Astrocyte (in vitro differentiated cells and primary cell): Measurements from ENCODE around the gene CMIP. TPM values are rescaled to one million over a fixed set of nuclear protein-coding genes. Genes with fewer than 3 reads are reported as not detected.

Experiments
- DNase-seq: peaks from one replicate; pipeline ENCODE4 v3.0.0-alpha.2; 2010; ENCODE audit warnings: low read depth
- FAIRE-seq: peaks from 2 replicates; lab custom pipeline; 2011; peaks lifted over from hg19 to GRCh38; lab: Jason Lieb, UNC
- H2AFZ ChIP-seq: 2 replicates; pipeline ENCODE4 v1.6.0; 2012; ENCODE audit warnings: low read depth, low read length, inconsistent platforms
- H3K27ac ChIP-seq: 2 replicates; pipeline ENCODE4 v1.5.1; 2011; ENCODE audit warnings: low read depth, low read length, inconsistent platforms
- H3K27me3 ChIP-seq: 2 replicates; pipeline ENCODE4 v1.6.0; 2011; ENCODE audit warnings: low read length, inconsistent platforms; ENCODE audit not compliant: insufficient read depth
- H3K36me3 ChIP-seq: 2 replicates; pipeline ENCODE4 v1.5.1; 2011; ENCODE audit warnings: low read length, inconsistent platforms; ENCODE audit not compliant: insufficient read depth
- H3K4me1 ChIP-seq: 2 replicates; pipeline ENCODE4 v1.5.1; 2011; ENCODE audit warnings: low read length, inconsistent platforms; ENCODE audit not compliant: insufficient read depth
- H3K4me2 ChIP-seq: 2 replicates; pipeline ENCODE4 v1.6.0; 2012; ENCODE audit warnings: low read length, inconsistent platforms
- H3K4me3 ChIP-seq: 2 replicates; pipeline ENCODE4 v1.5.1; 2011; ENCODE audit warnings: low read depth, mild to moderate bottlenecking, low read length, inconsistent platforms; ENCODE audit not compliant: insufficient read depth
- H3K79me2 ChIP-seq: 2 replicates; pipeline ENCODE4 v1.6.0; 2012; ENCODE audit warnings: mild to moderate bottlenecking, low read length, inconsistent platforms; ENCODE audit not compliant: insufficient read depth
- H3K9ac ChIP-seq: 2 replicates; pipeline ENCODE4 v1.6.0; 2012; ENCODE audit warnings: mild to moderate bottlenecking, low read length, inconsistent platforms
- H3K9me3 ChIP-seq: 2 replicates; pipeline ENCODE4 v1.5.1; 2012; ENCODE audit warnings: low read depth, mild to moderate bottlenecking, low read length, inconsistent platforms; ENCODE audit not compliant: insufficient read depth
- H4K20me1 ChIP-seq: 2 replicates; pipeline ENCODE4 v1.6.0; 2012; ENCODE audit warnings: low read length, inconsistent platforms; ENCODE audit not compliant: insufficient read depth
- H3K27ac Mint-ChIP-seq: one replicate; pipeline ENCODE4 v1.8.0; 2021; ENCODE audit warnings: mild to moderate bottlenecking, mixed read lengths; ENCODE audit not compliant: unreplicated experiment
- H3K27me3 Mint-ChIP-seq: one replicate; pipeline ENCODE4 v1.8.0; 2021; ENCODE audit warnings: low read depth, mixed read lengths; ENCODE audit not compliant: unreplicated experiment
- H3K36me3 Mint-ChIP-seq: one replicate; pipeline ENCODE4 v1.8.0; 2021; ENCODE audit warnings: low read depth, mixed read lengths; ENCODE audit not compliant: unreplicated experiment
- H3K4me1 Mint-ChIP-seq: one replicate; pipeline ENCODE4 v1.8.0; 2021; ENCODE audit warnings: low read depth, mixed read lengths; ENCODE audit not compliant: unreplicated experiment
- H3K4me3 Mint-ChIP-seq: one replicate; pipeline ENCODE4 v1.8.0; 2021; ENCODE audit warnings: mild to moderate bottlenecking, moderate library complexity, mixed read lengths; ENCODE audit not compliant: unreplicated experiment
- H3K9me3 Mint-ChIP-seq: one replicate; pipeline ENCODE4 v1.8.0; 2021; ENCODE audit warnings: mild to moderate bottlenecking, mixed read lengths; ENCODE audit not compliant: unreplicated experiment
- CTCF ChIP-seq: IDR thresholded peaks from 2 replicates; pipeline ENCODE4 v1.5.1; 2011; ENCODE audit warnings: low read depth, mild to moderate bottlenecking, inconsistent platforms, low read length, moderate library complexity; ENCODE audit not compliant: insufficient read depth
- EZH2 ChIP-seq: IDR thresholded peaks from 2 replicates; pipeline ENCODE4 v1.6.1; 2012; ENCODE audit warnings: mild to moderate bottlenecking, low read length, inconsistent platforms; ENCODE audit not compliant: insufficient read depth
- total RNA-seq: library from RNA; stranded (reverse); gene quantifications from 2 replicates; pipeline ENCODE4 v1.2.1, GENCODE V29; 2021

Gene CMIP
- total RNA-seq, 1 donor from 2014 or later, result 71.5 TPM

GRCh38 chr16:81537721-81538561, 93.3 kb downstream of the CMIP start:
- H3K27me3 ChIP-seq, result no peaks in the 10 kb centered on the region
- H4K20me1 ChIP-seq, result peaks cover 90% of the 10 kb centered on the region
- FAIRE-seq (no peak), DNase-seq (peak; percentile 40)
- TF ChIP-seq EZH2, result no peak
- TF ChIP-seq CTCF, result no peak
- peaks cover 2% of the 10 kb centered on the region for H3K36me3 Mint-ChIP-seq
- peaks cover 46% of the 10 kb centered on the region for H3K4me1 Mint-ChIP-seq
- H3K4me1 ChIP-seq, result peaks cover 15% of the 10 kb centered on the region
- no peak overlapping the region for H3K27ac Mint-ChIP-seq
- H3K27me3 Mint-ChIP-seq, result no peaks in the 10 kb centered on the region
- no peak overlapping the region for H3K4me3 ChIP-seq
- H3K4me3 Mint-ChIP-seq, result no peak overlapping the region
- no peak overlapping the region for H3K4me2 ChIP-seq
- no peak overlapping the region for H3K9ac ChIP-seq
- no peaks in the 10 kb centered on the region for H3K9me3 ChIP-seq
- H2AFZ ChIP-seq, result no peak overlapping the region
- no peaks in the 10 kb centered on the region for H3K36me3 ChIP-seq
- peaks cover under 1% of the 10 kb centered on the region for H3K9me3 Mint-ChIP-seq
- no peak overlapping the region for H3K27ac ChIP-seq
- peaks cover 88% of the 10 kb centered on the region for H3K79me2 ChIP-seq

- no peak overlapping the region for H3K9ac ChIP-seq
- no peak overlapping the region for H3K4me2 ChIP-seq
- no peaks in the 10 kb centered on the region for H3K36me3 ChIP-seq
- no peak for DNase-seq
- H3K27ac Mint-ChIP-seq, result no peak overlapping the region
- H3K9me3 ChIP-seq, result no peaks in the 10 kb centered on the region
- H3K4me3 ChIP-seq, result no peak overlapping the region
- peaks cover 90% of the 10 kb centered on the region for H3K79me2 ChIP-seq
- FAIRE-seq, result no peak
- no peaks in the 10 kb centered on the region for H3K27me3 Mint-ChIP-seq
- no peak for TF ChIP-seq EZH2
- no peak for TF ChIP-seq CTCF
- H3K27ac ChIP-seq, result no peak overlapping the region
- peaks cover 52% of the 10 kb centered on the region for H3K4me1 Mint-ChIP-seq
- H2AFZ ChIP-seq, result no peak overlapping the region
- H3K4me1 ChIP-seq, result peaks cover 27% of the 10 kb centered on the region
- no peaks in the 10 kb centered on the region for H3K9me3 Mint-ChIP-seq
- no peaks in the 10 kb centered on the region for H3K27me3 ChIP-seq
- H3K36me3 Mint-ChIP-seq, result no peaks in the 10 kb centered on the region
- peaks cover 88% of the 10 kb centered on the region for H4K20me1 ChIP-seq
- no peak overlapping the region for H3K4me3 Mint-ChIP-seq
Measured at GRCh38 chr16:81539009-81539758, 94.6 kb downstream of the CMIP start.
